ENCODE data around the gene C14orf180.

The C14orf180 gene

GRCh38 chr14:104614126-104614812 lies 34.7 kb downstream of the C14orf180 start:
- no peak overlapping the region for H3K4me3 ChIP-seq (ENCODE audit: low read depth, low read length)
- in situ Hi-C loops (cut with HindIII; ENCODE audit: low sequenced_read_pairs), result loop anchor here (10.0 kb wide), 2 partner anchors 489 to 549 kb away; no protein-coding TSS in a partner anchor
- DNase-seq (ENCODE audit: low read depth), result no peak
- TF ChIP-seq CTCF (IDR thresholded peaks at IDR 0.05; ENCODE audit: low read depth, low read length, missing control alignments), result no peak

GRCh38 chr14:104624939-104625338 lies 45.4 kb downstream of the C14orf180 start:
- in situ Hi-C loops (cut with HindIII; ENCODE audit: low sequenced_read_pairs), result no loop called here
- H3K4me3 ChIP-seq (ENCODE audit: low read depth, low read length), result no peak overlapping the region
- no peak for TF ChIP-seq CTCF (IDR thresholded peaks at IDR 0.05; ENCODE audit: low read depth, low read length, missing control alignments)
- no peak for DNase-seq (ENCODE audit: low read depth)

- in situ Hi-C loops (cut with HindIII; ENCODE audit: low sequenced_read_pairs), result no loop called here
- TF ChIP-seq CTCF (IDR thresholded peaks at IDR 0.05; ENCODE audit: low read depth, low read length, missing control alignments), result no peak
- H3K4me3 ChIP-seq (ENCODE audit: low read depth, low read length), result no peak overlapping the region
- no peak for DNase-seq (ENCODE audit: low read depth)
Observed at GRCh38 chr14:104632781-104633180, 53.2 kb downstream of the C14orf180 start.

- DNase-seq (ENCODE audit: low read depth), result no peak
- in situ Hi-C loops (cut with HindIII; ENCODE audit: low sequenced_read_pairs), result no loop called here
- no peak overlapping the region for H3K4me3 ChIP-seq (ENCODE audit: low read depth, low read length)
- no peak for TF ChIP-seq CTCF (IDR thresholded peaks at IDR 0.05; ENCODE audit: low read depth, low read length, missing control alignments)
Observed at GRCh38 chr14:104633276-104634137, 53.9 kb downstream of the C14orf180 start.

GRCh38 chr14:104634138-104634760 lies 54.7 kb downstream of the C14orf180 start:
- H3K4me3 ChIP-seq (ENCODE audit: low read depth, low read length), result no peak overlapping the region
- no peak for DNase-seq (ENCODE audit: low read depth)
- no peak for TF ChIP-seq CTCF (IDR thresholded peaks at IDR 0.05; ENCODE audit: low read depth, low read length, missing control alignments)
- in situ Hi-C loops (cut with HindIII; ENCODE audit: low sequenced_read_pairs), result no loop called here

GRCh38 chr14:104634886-104635570 lies 55.5 kb downstream of the C14orf180 start:
- no peak for TF ChIP-seq CTCF (IDR thresholded peaks at IDR 0.05; ENCODE audit: low read depth, low read length, missing control alignments)
- no peak for DNase-seq (ENCODE audit: low read depth)
- H3K4me3 ChIP-seq (ENCODE audit: low read depth, low read length), result no peak overlapping the region
- in situ Hi-C loops (cut with HindIII; ENCODE audit: low sequenced_read_pairs), result no loop called here

Data from astrocyte of the cerebellum (primary cell).